Vagina (tissue), 2 donors: ENCODE measurements around the gene PPAN.

ENCODE experiments used
- POLR2A ChIP-seq, 2 donors: fragments of 450-650 bp; IDR thresholded peaks; one replicate each; pipeline ENCODE4 v1.6.1; 2017; ENCODE audit warnings: antibody characterized with exemption in 2 of 2, mild to moderate bottlenecking in 2 of 2, moderate library complexity in 2 of 2
- TF ChIP-seq, protein P1 (sequence below), 3 experiments: fragments of 450-650 bp in 2 of 3; fragments of 200-600 bp in 1 of 3; sonication (generic) in 1 of 3; IDR thresholded peaks; one replicate each; pipeline ENCODE4 v1.5.1; 2017 to 2019; ENCODE audit warnings: antibody characterized with exemption in 3 of 3, mild to moderate bottlenecking in 2 of 3, moderate library complexity in 2 of 3

DNA sequence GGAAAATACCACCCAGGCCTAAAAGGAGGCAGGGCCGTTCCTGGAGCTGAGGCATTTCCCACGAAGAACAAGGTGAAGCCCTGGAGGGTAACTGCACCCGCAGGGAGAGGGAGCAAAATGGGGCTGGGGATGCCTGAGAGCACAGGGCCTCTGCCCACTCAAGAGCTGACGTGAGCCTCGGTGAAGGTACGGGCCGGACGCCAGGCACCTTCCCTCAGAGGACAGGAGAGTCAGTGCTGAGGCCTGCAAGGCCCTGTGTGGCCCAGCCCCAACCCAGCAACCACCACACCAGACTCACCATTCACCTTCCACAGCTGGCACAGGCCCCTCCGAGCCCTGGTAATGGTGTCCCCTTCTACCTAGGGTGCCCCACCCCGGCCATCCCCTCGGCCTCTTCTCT, 52.3 kb downstream of the PPAN start:
- no peak for TF ChIP-seq POLR2A (IDR thresholded peaks at IDR 0.05)
- TF ChIP-seq, protein P1, sequence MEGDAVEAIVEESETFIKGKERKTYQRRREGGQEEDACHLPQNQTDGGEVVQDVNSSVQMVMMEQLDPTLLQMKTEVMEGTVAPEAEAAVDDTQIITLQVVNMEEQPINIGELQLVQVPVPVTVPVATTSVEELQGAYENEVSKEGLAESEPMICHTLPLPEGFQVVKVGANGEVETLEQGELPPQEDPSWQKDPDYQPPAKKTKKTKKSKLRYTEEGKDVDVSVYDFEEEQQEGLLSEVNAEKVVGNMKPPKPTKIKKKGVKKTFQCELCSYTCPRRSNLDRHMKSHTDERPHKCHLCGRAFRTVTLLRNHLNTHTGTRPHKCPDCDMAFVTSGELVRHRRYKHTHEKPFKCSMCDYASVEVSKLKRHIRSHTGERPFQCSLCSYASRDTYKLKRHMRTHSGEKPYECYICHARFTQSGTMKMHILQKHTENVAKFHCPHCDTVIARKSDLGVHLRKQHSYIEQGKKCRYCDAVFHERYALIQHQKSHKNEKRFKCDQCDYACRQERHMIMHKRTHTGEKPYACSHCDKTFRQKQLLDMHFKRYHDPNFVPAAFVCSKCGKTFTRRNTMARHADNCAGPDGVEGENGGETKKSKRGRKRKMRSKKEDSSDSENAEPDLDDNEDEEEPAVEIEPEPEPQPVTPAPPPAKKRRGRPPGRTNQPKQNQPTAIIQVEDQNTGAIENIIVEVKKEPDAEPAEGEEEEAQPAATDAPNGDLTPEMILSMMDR (IDR thresholded peaks at IDR 0.05), result no peak
